H1 (cell line): ENCODE data around the gene GPANK1. TPM values are rescaled to one million over a fixed set of nuclear protein-coding genes. Genes with fewer than 3 reads are reported as not detected.

ENCODE experiments used
- CTCF ChIA-PET: fragments of 300-600 bp; sonication (Branson Sonifier 250); formaldehyde crosslinking; loops from one replicate; lab custom pipeline; 2021; ENCODE audit not compliant: partially characterized antibody; lab: Charles Lee
- POLR2A ChIA-PET: fragments of 300-600 bp; sonication (Branson Sonifier 250); formaldehyde crosslinking; loops from one replicate; lab custom pipeline; 2021; ENCODE audit warnings: inconsistent platforms; ENCODE audit not compliant: partially characterized antibody; lab: Charles Lee
- DNase-seq, 2 experiments: peaks; one replicate each; pipeline versions ENCODE4 v3.0.0 to v3.0.0-alpha.2; 2010 to 2022; ENCODE audit warnings: low spot score in 2 of 2, low read depth in 1 of 2, mixed read lengths in 1 of 2
- FAIRE-seq: peaks from 2 replicates; lab custom pipeline; 2011; peaks lifted over from hg19 to GRCh38; lab: Jason Lieb, UNC
- H2AFZ ChIP-seq: 2 replicates; pipeline ENCODE4 v1.8.1; 2012; ENCODE audit warnings: low read length, inconsistent platforms
- H2AK5ac ChIP-seq: 2 replicates; pipeline ENCODE4 v1.6.1; 2013; ENCODE audit warnings: low read depth, low read length
- H2BK120ac ChIP-seq: replicated peaks from 2 replicates; pipeline ENCODE3; 2013; ENCODE audit warnings: low read depth, low read length, inconsistent platforms
- H2BK12ac ChIP-seq: 2 replicates; pipeline ENCODE4 v1.6.1; 2013; ENCODE audit warnings: low read depth, low read length
- H2BK15ac ChIP-seq: 2 replicates; pipeline ENCODE4 v1.6.1; 2013; ENCODE audit warnings: low read length
- H2BK20ac ChIP-seq: 2 replicates; pipeline ENCODE4 v1.6.1; 2013; ENCODE audit warnings: low read length
- H2BK5ac ChIP-seq: 2 replicates; pipeline ENCODE4 v1.6.1; 2013; ENCODE audit warnings: low read depth, low read length
- H3K14ac ChIP-seq: 2 replicates; pipeline ENCODE4 v1.6.1; 2013; ENCODE audit warnings: inconsistent platforms; ENCODE audit not compliant: insufficient read length
- H3K18ac ChIP-seq: 2 replicates; pipeline ENCODE4 v1.6.1; 2013; ENCODE audit warnings: low read length; ENCODE audit errors: extremely low read depth
- H3K23ac ChIP-seq: 2 replicates; pipeline ENCODE4 v1.6.1; 2013; ENCODE audit warnings: inconsistent platforms; ENCODE audit not compliant: insufficient read length
- H3K23me2 ChIP-seq: 2 replicates; pipeline ENCODE4 v1.6.1; 2013; ENCODE audit warnings: low read depth, low read length
- H3K27ac ChIP-seq: 2 replicates; pipeline ENCODE4 v1.6.1; 2011; ENCODE audit warnings: low read depth, low read length, inconsistent platforms
- H3K27me3 ChIP-seq, 4 experiments: replicated peaks in 1 of 4; 1 replicate in 1 of 4; 2 replicates in 3 of 4; pipeline versions ENCODE4 v1.6.1 to v1.8.1; 2011 to 2013; ENCODE audit warnings: low read length in 3 of 4, mild to moderate bottlenecking in 3 of 4, inconsistent platforms in 2 of 4, mixed read lengths in 2 of 4, moderate library complexity in 1 of 4; ENCODE audit not compliant: control insufficient read depth in 3 of 4, insufficient read depth in 3 of 4; ENCODE audit errors: extremely low read depth in 1 of 4
- H3K36me3 ChIP-seq, 4 experiments: 2 replicates each; pipeline versions ENCODE4 v1.6.1 to v1.8.1; 2011 to 2013; ENCODE audit warnings: mild to moderate bottlenecking in 4 of 4, low read length in 3 of 4, moderate library complexity in 2 of 4, control low read depth in 1 of 4, inconsistent platforms in 1 of 4; ENCODE audit not compliant: insufficient read depth in 4 of 4, control insufficient read depth in 2 of 4
- H3K4ac ChIP-seq: replicated peaks from 2 replicates; pipeline ENCODE3; 2013; ENCODE audit warnings: low read length, low read depth, mixed read lengths, inconsistent platforms; ENCODE audit not compliant: insufficient read length
- H3K4me1 ChIP-seq, 4 experiments: replicated peaks in 1 of 4; 1 replicate in 1 of 4; 2 replicates in 3 of 4; pipeline versions ENCODE4 v1.6.1 to v1.8.1; 2011 to 2013; ENCODE audit warnings: low read length in 3 of 4, inconsistent platforms in 2 of 4, mixed read lengths in 1 of 4; ENCODE audit not compliant: insufficient read depth in 4 of 4, control insufficient read depth in 3 of 4
- H3K4me2 ChIP-seq, 2 experiments: 2 replicates each; pipeline versions ENCODE4 v1.6.1 to v1.8.1; 2011 to 2013; ENCODE audit warnings: low read depth in 2 of 2, low read length in 2 of 2, control low read depth in 1 of 2, inconsistent platforms in 1 of 2, mild to moderate bottlenecking in 1 of 2; ENCODE audit not compliant: insufficient read depth in 1 of 2
- H3K4me3 ChIP-seq, 4 experiments: fragments of 200-600, 300-600 bp in 1 of 4; sonication (generic), shearing (Covaris generic), sonication (Bioruptor Twin) in 1 of 4; 2 replicates each; pipeline versions ENCODE4 v1.5.1 to v1.8.1; 2011 to 2016; ENCODE audit warnings: low read length in 4 of 4, low read depth in 3 of 4, control low read depth in 2 of 4, inconsistent platforms in 2 of 4, mild to moderate bottlenecking in 2 of 4, mixed read lengths in 1 of 4, moderate library complexity in 1 of 4; ENCODE audit not compliant: insufficient read depth in 2 of 4; ENCODE audit errors: extremely low read depth in 1 of 4
- H3K56ac ChIP-seq: replicated peaks from 2 replicates; pipeline ENCODE3; 2013; ENCODE audit warnings: low read depth, mild to moderate bottlenecking, mixed read lengths, low read length, inconsistent platforms; ENCODE audit not compliant: insufficient read length
- H3K79me1 ChIP-seq: 2 replicates; pipeline ENCODE4 v1.6.1; 2013; ENCODE audit warnings: low read depth, low read length, control low read depth
- H3K79me2 ChIP-seq, 2 experiments: 2 replicates each; pipeline versions ENCODE4 v1.6.1 to v1.8.1; 2012 to 2013; ENCODE audit warnings: low read length in 2 of 2, mild to moderate bottlenecking in 2 of 2, inconsistent platforms in 1 of 2; ENCODE audit not compliant: insufficient read depth in 2 of 2, control insufficient read depth in 1 of 2
- H3K9ac ChIP-seq, 4 experiments: replicated peaks in 1 of 4; 1 replicate in 1 of 4; 2 replicates in 3 of 4; pipeline versions ENCODE4 v1.6.1 to v1.8.1; 2011 to 2013; ENCODE audit warnings: low read depth in 3 of 4, low read length in 3 of 4, control low read depth in 2 of 4, mild to moderate bottlenecking in 2 of 4, moderate library complexity in 2 of 4, inconsistent platforms in 1 of 4; ENCODE audit errors: extremely low read depth in 1 of 4
- H3K9me3 ChIP-seq, 2 experiments: 2 replicates each; pipeline versions ENCODE4 v1.6.1 to v1.8.1; 2012 to 2013; ENCODE audit warnings: mild to moderate bottlenecking in 2 of 2, moderate library complexity in 2 of 2, control low read depth in 1 of 2, inconsistent platforms in 1 of 2, low read depth in 1 of 2, low read length in 1 of 2, mixed read lengths in 1 of 2; ENCODE audit not compliant: insufficient read depth in 2 of 2
- H4K20me1 ChIP-seq, 2 experiments: replicated peaks in 1 of 2; 2 replicates each; pipeline versions ENCODE3 to v1.8.1; 2011 to 2013; ENCODE audit warnings: inconsistent platforms in 2 of 2, low read length in 2 of 2, mild to moderate bottlenecking in 1 of 2; ENCODE audit not compliant: insufficient read depth in 2 of 2, control insufficient read depth in 1 of 2
- H4K5ac ChIP-seq: 2 replicates; pipeline ENCODE4 v1.6.1; 2013; ENCODE audit warnings: low read length, low read depth, mixed read lengths, inconsistent platforms; ENCODE audit not compliant: insufficient read length
- H4K8ac ChIP-seq: 2 replicates; pipeline ENCODE4 v1.8.0; 2013; ENCODE audit warnings: mild to moderate bottlenecking, moderate library complexity, low read length, inconsistent platforms; ENCODE audit not compliant: insufficient read depth; ENCODE audit errors: extremely low read depth
- H4K91ac ChIP-seq: replicated peaks from 2 replicates; pipeline ENCODE3; 2013; ENCODE audit warnings: low read length, mixed read lengths, inconsistent platforms; ENCODE audit not compliant: insufficient read length
- KDM4A ChIP-seq: IDR thresholded peaks from one replicate; pipeline ENCODE4 v1.7.1; 2012; ENCODE audit warnings: low read depth, mild to moderate bottlenecking, moderate library complexity, low read length, inconsistent platforms; ENCODE audit not compliant: severe bottlenecking
- SIRT6 ChIP-seq: IDR thresholded peaks from one replicate; pipeline ENCODE4 v1.7.1; 2012; ENCODE audit warnings: low read length, inconsistent platforms
- WGBS, 2 experiments: shearing (Covaris generic) in 1 of 2; methylation state at CpG; one replicate each; pipeline versions ENCODE4 v1.1.6 to v1.1.7; 2013 to 2015; ENCODE audit warnings: low lambda C conversion rate in 2 of 2, mixed read lengths in 2 of 2, inconsistent platforms in 1 of 2, low coverage in 1 of 2, missing lambda C conversion rate in 1 of 2; ENCODE audit not compliant: insufficient replicate concordance in 2 of 2, insufficient coverage in 1 of 2, insufficient read length in 1 of 2; ENCODE audit errors: extremely low coverage in 1 of 2, missing lambda C conversion rate in 1 of 2; 5-methylcytosine and 5-hydroxymethylcytosine counted together
- polyA plus RNA-seq, 7 experiments: library from polyadenylated mRNA; depleted of rRNA in 3 of 7; stranded (reverse) in 5 of 7; unstranded in 2 of 7; fragments of >200 nt in 5 of 7; fragments of 200-250 nt in 2 of 7; gene quantifications; 1 replicate in 5 of 7; 2 replicates in 1 of 7; 4 replicates in 1 of 7; pipeline versions ENCODE4 v1.2.1 to v1.2.3, GENCODE V29; 2011 to 2013; ENCODE audit warnings: missing spikeins in 2 of 7, mixed read lengths in 2 of 7
- total RNA-seq: library from RNA; stranded (reverse); fragmentation: NEBNext Ultra II Directional; extraction: Animal tissue kit (Norgen Biotek cat#: 25700); gene quantifications from 2 replicates; pipeline ENCODE4 v1.2.1, GENCODE V29; 2021

GPANK1 gene
- total and polyA plus RNA-seq, 2 of the 8 experiments (the other 6 are each of a cell fraction or from before 2014, with no cell fraction given) = 24.5 to 30.2 TPM

DNA sequence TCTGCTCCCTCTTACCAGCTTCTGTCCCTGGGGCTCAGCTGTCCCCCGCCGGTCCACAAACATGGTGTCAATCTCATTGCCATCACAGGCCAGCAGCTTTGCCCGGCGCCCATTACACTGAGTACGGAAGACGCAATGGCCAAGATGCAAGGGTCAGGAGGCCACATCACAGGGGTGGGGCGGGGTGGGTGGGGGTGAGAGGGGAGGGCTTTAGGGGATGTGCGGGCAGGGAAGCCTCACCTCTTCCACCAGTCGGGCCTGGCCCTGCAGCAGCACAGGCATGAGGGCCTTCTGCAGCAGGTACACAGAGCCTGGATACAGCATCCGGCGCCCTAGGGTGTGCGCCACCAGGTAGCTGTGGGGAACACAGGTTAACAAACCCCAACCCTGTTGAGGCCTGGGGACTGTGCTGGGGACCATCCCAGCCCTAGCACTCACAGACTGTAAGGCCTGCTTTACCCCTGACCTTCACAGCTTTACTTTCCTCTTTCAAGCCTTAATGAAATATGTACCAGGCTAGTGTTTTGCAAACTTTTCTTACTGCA is 26.8 kb upstream of the GPANK1 start:
- Histone ChIP-seq H3K4me2 (no peak overlapping the region), H3K27ac (no peak overlapping the region), H3K9ac (no peak overlapping the region), H4K5ac (no peak overlapping the region), H4K91ac (no peak overlapping the region), H3K23me2 (no peaks in the 10 kb centered on the region), H3K9me3 (no peaks in the 10 kb centered on the region), H3K4me3 (no peak overlapping the region), H3K4me1 (peaks cover 0 to 1% (median 0%) of the 10 kb centered on the region in 4 experiments; a peak in 2 of 7 replicates), H2BK5ac (no peak overlapping the region)
- FAIRE-seq = no peak
- POLR2A ChIA-PET = interaction anchor here (0.7 to 6.6 kb wide), 10 partner anchors 8 to 205 kb away, joined by 3 to 33 read pairs (median 4); partner anchors contain the start of genes BAG6, EHMT2, LSM2 and LY6G6D
- no peak for TF ChIP-seq SIRT6
- no peak for TF ChIP-seq KDM4A
- TF ChIP-seq, all 59 proteins: peak for 0
- no peak overlapping the region for H3K56ac ChIP-seq
- H2AK5ac ChIP-seq = no peak overlapping the region
- no peak overlapping the region for H4K8ac ChIP-seq
- 96% methylated on average over 12 of the region's 12 CpGs; no CpG with 5 or more reads in 1 of the 2 experiments for WGBS, 2 experiments
- H2BK15ac ChIP-seq = no peak overlapping the region
- no peaks in the 10 kb centered on the region for H3K27me3 ChIP-seq
- peaks cover 9 to 28% (median 18%) of the 10 kb centered on the region in 4 experiments; a peak in 5 of 8 replicates for H3K36me3 ChIP-seq
- no peaks in the 10 kb centered on the region for H3K79me2 ChIP-seq
- H3K18ac ChIP-seq = no peak overlapping the region
- no peak overlapping the region for H2BK12ac ChIP-seq
- H2BK120ac ChIP-seq = no peak overlapping the region
- H4K20me1 ChIP-seq = no peaks in the 10 kb centered on the region
- H2BK20ac ChIP-seq = no peak overlapping the region
- DNase-seq = no peak
- no peak overlapping the region for H3K4ac ChIP-seq
- H3K79me1 ChIP-seq = no peaks in the 10 kb centered on the region
- CTCF ChIA-PET = interaction anchor here (0.6 to 5.8 kb wide), 13 partner anchors 10 to 99 kb away, joined by 3 to 26 read pairs (median 5); partner anchors contain the start of genes BAG6, CSNK2B, DDAH2 and GPANK1
- H2AFZ ChIP-seq = no peak overlapping the region
- no peak overlapping the region for H3K23ac ChIP-seq
- no peak overlapping the region for H3K14ac ChIP-seq
